ENCODE results near the gene HELZ. TPM values are rescaled to one million over a fixed set of nuclear protein-coding genes. Genes with fewer than 3 reads are reported as not detected.

The HELZ gene

GRCh38 chr17:67021743-67022450 lies 223.1 kb downstream of the HELZ start:
- Histone ChIP-seq H2BK15ac (ENCODE audit: low read depth, poor library complexity, severe bottlenecking) (no peak overlapping the region), H3K14ac (ENCODE audit: low read length in 2 of 2) (no peak overlapping the region), H3K4ac (ENCODE audit: low read depth in 1 of 2, low read length in 2 of 2) (no peak overlapping the region), H2BK5ac (ENCODE audit: low read depth, low read length, poor library complexity, severe bottlenecking) (no peak overlapping the region), H3K79me1 (replicated peaks; ENCODE audit: low read length, poor library complexity, severe bottlenecking) (no peaks in the 10 kb centered on the region), H3K4me2 (ENCODE audit: low read length, poor library complexity, severe bottlenecking) (no peak overlapping the region), H3K9ac (ENCODE audit: low read length) (no peak overlapping the region), H3K18ac (ENCODE audit: low read depth in 1 of 2, low read length in 2 of 2) (no peak overlapping the region), H4K91ac (ENCODE audit: low read length) (no peak overlapping the region), H3K27me3 (ENCODE audit: control insufficient read depth in 1 of 2, insufficient read depth in 1 of 2, low read length in 2 of 2) (peaks cover 34 to 40% of the 10 kb centered on the region in 2 experiments), H3K9me3 (ENCODE audit: control insufficient read depth, low read length) (no peaks in the 10 kb centered on the region), H3K27ac (ENCODE audit: low read length, poor library complexity, severe bottlenecking) (no peak overlapping the region), H2AK5ac (ENCODE audit: low read length, severe bottlenecking) (no peak overlapping the region), H3K36me3 (ENCODE audit: control insufficient read depth in 1 of 2, insufficient read depth in 2 of 2, low read depth in 1 of 2, low read length in 2 of 2) (no peaks in the 10 kb centered on the region), H2BK12ac (ENCODE audit: low read length in 2 of 2) (no peak overlapping the region), H2BK120ac (ENCODE audit: low read depth, low read length) (no peak overlapping the region), H3K4me1 (ENCODE audit: control insufficient read depth, insufficient read depth, low read depth, low read length) (no peaks in the 10 kb centered on the region), H2AFZ (ENCODE audit: low read depth, low read length) (no peak overlapping the region), H4K8ac (ENCODE audit: low read length) (no peak overlapping the region), H3K23ac (ENCODE audit: low read length in 2 of 2) (no peak overlapping the region), H3K4me3 (ENCODE audit: insufficient read depth in 1 of 2, low read depth in 1 of 2, low read length in 2 of 2) (no peak overlapping the region)
- no peak for DNase-seq
- WGBS: 95% methylated on average over 14 of the region's 16 CpGs

GRCh38 chr17:67021196-67021595 lies 223.8 kb downstream of the HELZ start:
- Histone ChIP-seq H3K4ac (ENCODE audit: low read depth in 1 of 2, low read length in 2 of 2) (no peak overlapping the region), H3K36me3 (ENCODE audit: control insufficient read depth in 1 of 2, insufficient read depth in 2 of 2, low read depth in 1 of 2, low read length in 2 of 2) (no peaks in the 10 kb centered on the region), H3K4me3 (ENCODE audit: insufficient read depth in 1 of 2, low read depth in 1 of 2, low read length in 2 of 2) (no peak overlapping the region), H3K79me1 (replicated peaks; ENCODE audit: low read length, poor library complexity, severe bottlenecking) (no peaks in the 10 kb centered on the region), H2BK12ac (ENCODE audit: low read length in 2 of 2) (no peak overlapping the region), H2BK120ac (ENCODE audit: low read depth, low read length) (no peak overlapping the region), H3K9ac (ENCODE audit: low read length) (no peak overlapping the region), H4K91ac (ENCODE audit: low read length) (no peak overlapping the region), H2AK5ac (ENCODE audit: low read length, severe bottlenecking) (no peak overlapping the region), H4K8ac (ENCODE audit: low read length) (no peak overlapping the region), H2BK15ac (ENCODE audit: low read depth, poor library complexity, severe bottlenecking) (no peak overlapping the region), H3K9me3 (ENCODE audit: control insufficient read depth, low read length) (no peaks in the 10 kb centered on the region), H3K4me2 (ENCODE audit: low read length, poor library complexity, severe bottlenecking) (no peak overlapping the region), H3K4me1 (ENCODE audit: control insufficient read depth, insufficient read depth, low read depth, low read length) (no peaks in the 10 kb centered on the region), H2BK5ac (ENCODE audit: low read depth, low read length, poor library complexity, severe bottlenecking) (no peak overlapping the region), H3K27me3 (ENCODE audit: control insufficient read depth in 1 of 2, insufficient read depth in 1 of 2, low read length in 2 of 2) (peaks cover 34 to 42% of the 10 kb centered on the region in 2 experiments), H3K23ac (ENCODE audit: low read length in 2 of 2) (no peak overlapping the region), H2AFZ (ENCODE audit: low read depth, low read length) (no peak overlapping the region), H3K14ac (ENCODE audit: low read length in 2 of 2) (no peak overlapping the region), H3K18ac (ENCODE audit: low read depth in 1 of 2, low read length in 2 of 2) (no peak overlapping the region), H3K27ac (ENCODE audit: low read length, poor library complexity, severe bottlenecking) (no peak overlapping the region)
- WGBS: 92% methylated on average over 7 of the region's 7 CpGs
- no peak for DNase-seq

Small RNAs within 50 kb of the gene (small RNA-seq; reads per million reads assigned to genes)
- gene AC007448.1 (ENCODE audit: low read depth): not detected
- gene RF00393 (ENCODE audit: low read depth): not detected
- gene RNA5SP447 (ENCODE audit: low read depth): not detected

Data from mesenchymal stem cell (in vitro differentiated cells and primary cell).